ENCODE data around the gene DNAJB7. TPM values are rescaled to one million over a fixed set of nuclear protein-coding genes. Genes with fewer than 3 reads are reported as not detected.

The DNAJB7 gene
- total and polyA plus RNA-seq, 9 donors, result not detected

DNA sequence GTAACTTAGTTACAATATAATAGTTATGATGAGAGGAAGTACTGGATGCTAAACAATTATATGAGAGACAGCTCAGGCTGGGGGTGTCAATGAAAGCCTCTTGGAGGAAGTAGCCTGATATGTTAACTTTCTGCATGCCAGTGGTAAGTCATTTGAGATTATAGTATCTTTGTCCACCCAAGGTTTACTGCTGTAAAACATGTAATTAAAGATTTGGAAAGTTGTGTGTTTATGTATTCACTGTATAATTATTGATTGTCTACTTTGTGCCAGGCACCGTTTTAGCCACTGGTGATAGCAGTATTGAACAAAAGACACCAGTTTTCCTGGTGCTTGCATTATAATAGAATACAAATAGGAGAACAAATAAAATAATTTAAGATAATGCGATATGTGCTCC is 624 bp upstream of the DNAJB7 start:
- 86 to 94% (median 91%) methylated on average over 2 of the region's 2 CpGs for WGBS, 3 donors
- H3K4me1 ChIP-seq (ENCODE audit: insufficient read depth), result peaks cover 3% of the 10 kb centered on the region
- no peak overlapping the region for H3K4me3 ChIP-seq

DNA sequence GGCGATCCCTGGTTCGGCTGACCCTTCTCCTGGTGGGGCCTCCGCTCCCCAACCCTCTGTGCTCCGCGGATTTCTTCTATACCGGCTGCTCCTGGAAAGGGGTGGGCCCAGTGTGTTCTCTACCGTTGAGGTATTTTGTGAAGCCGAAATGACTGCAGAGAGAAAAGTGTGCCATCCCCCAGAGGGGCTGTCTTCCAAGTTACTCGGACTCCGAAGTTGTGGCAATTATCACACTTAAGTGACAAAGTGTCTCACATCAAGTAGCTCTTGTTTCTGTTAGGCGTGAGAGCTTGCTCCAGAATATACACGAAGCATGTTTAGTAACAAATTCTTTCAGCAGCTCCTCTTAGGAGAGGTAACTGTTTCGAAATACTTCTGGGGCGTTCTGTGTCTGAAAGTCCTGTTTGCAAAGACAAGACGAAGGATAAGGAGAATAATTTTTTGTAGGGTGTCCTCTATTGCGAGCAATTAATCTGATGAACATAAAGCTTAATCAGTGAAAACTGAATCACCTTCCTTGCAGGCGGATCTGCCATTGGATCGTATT is 4.5 kb downstream of the DNAJB7 start:
- no peak for DNase-seq
- intact Hi-C loops (cut with DNase I), result no loop called here
- H3K27ac ChIP-seq, result peak overlapping the region; percentile 98
- no peaks in the 10 kb centered on the region for H3K27me3 ChIP-seq
- TF ChIP-seq, protein P1, sequence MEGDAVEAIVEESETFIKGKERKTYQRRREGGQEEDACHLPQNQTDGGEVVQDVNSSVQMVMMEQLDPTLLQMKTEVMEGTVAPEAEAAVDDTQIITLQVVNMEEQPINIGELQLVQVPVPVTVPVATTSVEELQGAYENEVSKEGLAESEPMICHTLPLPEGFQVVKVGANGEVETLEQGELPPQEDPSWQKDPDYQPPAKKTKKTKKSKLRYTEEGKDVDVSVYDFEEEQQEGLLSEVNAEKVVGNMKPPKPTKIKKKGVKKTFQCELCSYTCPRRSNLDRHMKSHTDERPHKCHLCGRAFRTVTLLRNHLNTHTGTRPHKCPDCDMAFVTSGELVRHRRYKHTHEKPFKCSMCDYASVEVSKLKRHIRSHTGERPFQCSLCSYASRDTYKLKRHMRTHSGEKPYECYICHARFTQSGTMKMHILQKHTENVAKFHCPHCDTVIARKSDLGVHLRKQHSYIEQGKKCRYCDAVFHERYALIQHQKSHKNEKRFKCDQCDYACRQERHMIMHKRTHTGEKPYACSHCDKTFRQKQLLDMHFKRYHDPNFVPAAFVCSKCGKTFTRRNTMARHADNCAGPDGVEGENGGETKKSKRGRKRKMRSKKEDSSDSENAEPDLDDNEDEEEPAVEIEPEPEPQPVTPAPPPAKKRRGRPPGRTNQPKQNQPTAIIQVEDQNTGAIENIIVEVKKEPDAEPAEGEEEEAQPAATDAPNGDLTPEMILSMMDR (IDR thresholded peaks at IDR 0.05), result no peak
- TF ChIP-seq EP300 (IDR thresholded peaks at IDR 0.05) (no peak), POLR2A (IDR thresholded peaks at IDR 0.05) (no peak)
- WGBS, 3 donors, result 1 to 2% (median 2%) methylated on average over 18 of the region's 18 CpGs
- no peaks in the 10 kb centered on the region for H3K36me3 ChIP-seq
- no peaks in the 10 kb centered on the region for H3K9me3 ChIP-seq
- H3K4me3 ChIP-seq, result peak overlapping the region; percentile 99
- peaks cover 3% of the 10 kb centered on the region for H3K4me1 ChIP-seq (ENCODE audit: insufficient read depth)

More for the DNA sequence above, 624 bp upstream of the DNAJB7 start:
- no peak for DNase-seq
- Histone ChIP-seq H3K36me3 (no peaks in the 10 kb centered on the region), H3K27me3 (no peaks in the 10 kb centered on the region), H3K27ac (no peak overlapping the region), H3K9me3 (no peaks in the 10 kb centered on the region)
- TF ChIP-seq EP300 (IDR thresholded peaks at IDR 0.05) (no peak), POLR2A (IDR thresholded peaks at IDR 0.05) (no peak)
- TF ChIP-seq, protein P1 (IDR thresholded peaks at IDR 0.05), result no peak
- intact Hi-C loops (cut with DNase I), result no loop called here

DNA sequence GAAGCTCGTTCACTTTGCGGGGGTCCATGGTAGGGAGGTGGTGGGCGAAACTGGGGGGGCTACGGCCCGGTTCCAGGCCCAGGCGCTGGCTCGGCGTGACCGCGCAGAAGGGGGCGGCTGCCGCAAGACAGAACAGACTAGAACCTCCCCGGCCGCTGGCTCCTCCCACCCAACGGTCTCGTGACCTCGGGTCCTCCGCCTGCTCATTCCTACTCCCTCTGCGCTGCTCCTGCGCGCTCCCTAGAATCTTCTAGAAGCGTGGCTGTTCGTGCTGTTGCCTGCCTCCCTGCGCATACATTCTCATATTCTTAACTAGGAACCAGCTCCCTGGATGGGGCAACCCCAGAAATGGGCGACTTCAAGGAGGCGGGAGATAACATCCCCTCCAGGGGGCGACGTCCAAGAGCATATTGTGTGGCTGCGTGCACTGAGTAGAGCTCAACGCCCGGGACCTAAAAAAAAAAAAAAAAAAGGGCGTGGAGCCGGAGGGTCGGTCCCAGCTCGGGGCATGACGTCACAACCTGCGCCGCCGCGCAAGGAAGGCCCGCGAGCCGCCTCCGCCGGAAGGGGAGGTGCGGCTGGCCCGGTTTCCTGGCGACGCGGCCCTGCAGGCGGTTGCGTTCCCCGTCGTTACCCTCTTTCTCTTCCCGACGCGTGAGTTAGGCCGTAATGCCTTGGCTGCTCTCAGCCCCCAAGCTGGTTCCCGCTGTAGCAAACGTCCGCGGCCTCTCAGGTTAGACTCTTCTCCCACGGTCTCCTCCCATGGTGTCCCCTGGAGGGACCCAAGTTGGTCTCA is 5.2 kb downstream of the DNAJB7 start, which contains the start of the genes ST13 and XPNPEP3:
ST13 (minus strand) TSS at position 127 of the 796 bp plus-strand sequence; CDS start at position 28, 99 bp downstream.
XPNPEP3 (plus strand) TSS at position 636 of the 796 bp plus-strand sequence; CDS start at position 670, 34 bp downstream.
- Histone ChIP-seq H3K4me3 (peak within 1 kb of the TSS; percentile 99), H3K4me1 (ENCODE audit: insufficient read depth) (peaks cover 4% of the 10 kb centered on the region), H3K27ac (peak within 1 kb of the TSS; percentile 98), H3K36me3 (no peaks in the 10 kb centered on the region), H3K27me3 (no peaks in the 10 kb centered on the region), H3K9me3 (no peaks in the 10 kb centered on the region)
- DNase-seq, result peak; percentile 98 to 99 (median 98)
- TF ChIP-seq EP300 (IDR thresholded peaks at IDR 0.05), result no peak
- TF ChIP-seq, protein P1 (IDR thresholded peaks at IDR 0.05), result peak in 2 of 3 donors; percentile 25 to 38
- TF ChIP-seq POLR2A (IDR thresholded peaks at IDR 0.05), result peak; percentile 75
- intact Hi-C loops (cut with DNase I), result no loop called here
- 0 to 1% (median 1%) methylated on average over 62 to 63 of the region's 63 CpGs for WGBS, 3 donors

DNA sequence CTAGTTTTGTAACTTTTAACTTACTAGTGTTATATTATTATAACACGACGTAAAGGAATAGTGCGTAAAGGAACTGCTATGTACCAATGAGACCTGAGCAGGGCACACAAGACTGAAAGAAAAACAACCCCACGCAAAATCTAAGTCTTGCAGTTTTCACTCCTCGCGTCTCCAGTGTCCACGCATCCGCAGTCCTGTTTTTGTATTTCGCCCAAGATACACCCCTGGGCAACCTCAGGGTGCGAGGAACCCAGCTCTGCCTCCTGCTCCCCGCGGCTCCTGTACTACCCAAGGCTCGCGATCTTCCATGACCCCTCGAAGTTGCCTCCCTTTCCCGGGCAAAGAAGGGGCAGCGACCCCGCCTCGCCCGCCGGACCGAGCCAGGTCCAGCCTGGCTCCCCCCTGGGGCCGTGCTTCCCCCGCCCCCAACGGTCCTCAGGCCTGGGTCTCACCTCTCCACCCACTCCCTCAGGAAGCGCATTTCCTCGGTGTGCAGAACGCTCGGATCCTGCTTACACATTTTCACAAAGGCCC is 5.9 kb downstream of the DNAJB7 start:
- intact Hi-C loops (cut with DNase I), result no loop called here
- peak overlapping the region; percentile 98 for H3K27ac ChIP-seq
- peak overlapping the region; percentile 99 for H3K4me3 ChIP-seq
- DNase-seq, result no peak
- no peaks in the 10 kb centered on the region for H3K36me3 ChIP-seq
- TF ChIP-seq EP300 (IDR thresholded peaks at IDR 0.05), result no peak
- no peak for TF ChIP-seq POLR2A (IDR thresholded peaks at IDR 0.05)
- TF ChIP-seq, protein P1 (IDR thresholded peaks at IDR 0.05), result no peak
- peaks cover 4% of the 10 kb centered on the region for H3K4me1 ChIP-seq (ENCODE audit: insufficient read depth)
- H3K9me3 ChIP-seq, result no peaks in the 10 kb centered on the region
- H3K27me3 ChIP-seq, result no peaks in the 10 kb centered on the region
- 0 to 1% (median 1%) methylated on average over 29 of the region's 29 CpGs for WGBS, 3 donors

All from ovary (tissue), 9 donors.